ENCODE data around the gene PEX7. TPM values are rescaled to one million over a fixed set of nuclear protein-coding genes. Genes with fewer than 3 reads are reported as not detected.
"Not testable (repeated sequence)": the region's sequence is repeated elsewhere in the genome, so short reads cannot be mapped to it uniquely, and the experiment has no call there.

PEX7 gene
- total and polyA plus RNA-seq, 12 donors, result 2.9 to 20.6 (median 15.5) TPM

DNA sequence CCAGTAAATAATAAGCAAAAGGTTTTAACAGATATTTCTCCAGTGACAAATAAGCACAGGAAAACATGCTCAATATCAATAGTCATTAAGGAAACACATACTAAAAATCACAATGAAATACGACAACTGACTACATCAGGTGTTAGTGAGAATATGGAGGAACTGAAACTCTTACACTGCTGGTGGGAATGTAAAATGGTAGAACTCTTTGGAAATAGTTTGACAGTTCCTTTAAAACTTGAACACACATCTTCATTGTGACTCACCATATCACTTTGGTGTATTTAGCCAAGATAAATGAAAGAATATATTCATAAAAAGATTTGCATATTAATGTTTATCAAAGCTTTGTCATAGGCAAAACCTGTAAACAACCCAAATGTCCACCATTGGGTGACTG is 18.8 kb upstream of the PEX7 start:
- Histone ChIP-seq H3K9me3 (no peaks in the 10 kb centered on the region), H3K27ac (no peak overlapping the region), H3K4me3 (no peak overlapping the region), H3K4me1 (no peaks in the 10 kb centered on the region), H3K27me3 (no peaks in the 10 kb centered on the region), H3K36me3 (no peaks in the 10 kb centered on the region)
- ATAC-seq (no peak), DNase-seq (no peak)
- 87% methylated on average over 1 of the region's 1 CpG for WGBS, 2 donors
- intact Hi-C loops (cut with DNase I), result no loop called here
- TF ChIP-seq, protein P1, sequence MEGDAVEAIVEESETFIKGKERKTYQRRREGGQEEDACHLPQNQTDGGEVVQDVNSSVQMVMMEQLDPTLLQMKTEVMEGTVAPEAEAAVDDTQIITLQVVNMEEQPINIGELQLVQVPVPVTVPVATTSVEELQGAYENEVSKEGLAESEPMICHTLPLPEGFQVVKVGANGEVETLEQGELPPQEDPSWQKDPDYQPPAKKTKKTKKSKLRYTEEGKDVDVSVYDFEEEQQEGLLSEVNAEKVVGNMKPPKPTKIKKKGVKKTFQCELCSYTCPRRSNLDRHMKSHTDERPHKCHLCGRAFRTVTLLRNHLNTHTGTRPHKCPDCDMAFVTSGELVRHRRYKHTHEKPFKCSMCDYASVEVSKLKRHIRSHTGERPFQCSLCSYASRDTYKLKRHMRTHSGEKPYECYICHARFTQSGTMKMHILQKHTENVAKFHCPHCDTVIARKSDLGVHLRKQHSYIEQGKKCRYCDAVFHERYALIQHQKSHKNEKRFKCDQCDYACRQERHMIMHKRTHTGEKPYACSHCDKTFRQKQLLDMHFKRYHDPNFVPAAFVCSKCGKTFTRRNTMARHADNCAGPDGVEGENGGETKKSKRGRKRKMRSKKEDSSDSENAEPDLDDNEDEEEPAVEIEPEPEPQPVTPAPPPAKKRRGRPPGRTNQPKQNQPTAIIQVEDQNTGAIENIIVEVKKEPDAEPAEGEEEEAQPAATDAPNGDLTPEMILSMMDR (IDR thresholded peaks at IDR 0.05), result no peak

DNA sequence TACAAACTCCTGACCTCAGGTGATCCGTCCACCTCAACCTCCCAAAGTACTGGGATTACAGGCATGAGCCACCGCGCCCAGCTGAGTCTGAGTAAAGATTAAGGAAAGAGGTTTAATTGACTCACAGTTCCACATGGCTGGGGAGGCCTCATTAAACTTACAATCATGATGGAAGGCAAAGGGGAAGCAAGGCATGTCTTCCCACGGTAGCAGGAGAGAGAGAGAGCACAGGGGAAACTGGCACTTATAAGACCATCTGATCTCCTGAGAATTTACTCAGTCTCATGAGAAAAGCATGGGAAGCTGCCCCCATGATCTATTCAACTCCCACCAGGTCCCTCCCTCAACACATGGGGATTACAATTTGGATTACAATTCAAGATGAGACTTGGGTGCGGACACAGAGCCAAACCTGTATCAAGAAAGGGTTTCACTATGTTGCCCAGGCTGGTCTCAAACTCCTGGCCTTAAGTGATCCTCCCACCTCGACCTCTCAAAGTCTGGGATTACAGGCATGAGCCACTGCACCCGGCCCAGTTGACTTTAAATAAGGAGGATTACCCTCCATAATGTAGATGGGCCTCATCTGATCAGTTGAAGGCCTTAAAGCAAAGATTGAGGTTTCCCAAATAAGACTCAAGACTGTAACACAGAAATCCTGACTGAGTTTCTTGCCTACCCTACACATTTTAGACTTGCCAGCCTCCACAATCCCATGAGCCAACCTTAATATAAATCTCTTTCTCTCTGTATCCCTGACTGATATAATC is 13.1 kb upstream of the PEX7 start:
- no peak overlapping the region for H3K27ac ChIP-seq
- H3K27me3 ChIP-seq, result no peaks in the 10 kb centered on the region
- DNase-seq, result no peak
- no peak overlapping the region for H3K4me3 ChIP-seq
- TF ChIP-seq, protein P1 (IDR thresholded peaks at IDR 0.05), result no peak
- H3K4me1 ChIP-seq, result peaks cover 0 to 9% (median 0%) of the 10 kb centered on the region in 9 donors
- no peaks in the 10 kb centered on the region for H3K36me3 ChIP-seq
- no peak for ATAC-seq
- WGBS, 2 donors, result 82 to 85% methylated on average over 7 of the region's 7 CpGs
- intact Hi-C loops (cut with DNase I), result no loop called here
- no peaks in the 10 kb centered on the region for H3K9me3 ChIP-seq

DNA sequence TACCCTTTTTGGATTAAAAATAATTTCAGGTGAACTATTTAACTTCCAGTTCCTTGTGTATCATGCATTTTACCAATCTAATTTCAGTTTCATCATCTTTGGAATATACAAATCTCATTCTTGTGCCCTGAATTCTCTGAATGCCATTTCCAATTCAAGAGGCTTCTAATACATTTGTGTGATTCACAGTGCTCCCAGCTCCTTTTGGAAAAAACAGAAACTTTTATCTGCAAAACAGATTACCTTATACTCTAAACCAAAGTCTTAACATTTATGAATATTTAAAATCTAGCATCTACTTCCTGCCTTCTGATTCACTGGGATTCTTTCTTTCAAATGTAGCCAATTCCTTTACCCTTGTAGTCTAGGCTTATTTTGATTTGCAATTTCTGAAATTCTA is 11.1 kb upstream of the PEX7 start:
- intact Hi-C loops (cut with DNase I), result no loop called here

DNA sequence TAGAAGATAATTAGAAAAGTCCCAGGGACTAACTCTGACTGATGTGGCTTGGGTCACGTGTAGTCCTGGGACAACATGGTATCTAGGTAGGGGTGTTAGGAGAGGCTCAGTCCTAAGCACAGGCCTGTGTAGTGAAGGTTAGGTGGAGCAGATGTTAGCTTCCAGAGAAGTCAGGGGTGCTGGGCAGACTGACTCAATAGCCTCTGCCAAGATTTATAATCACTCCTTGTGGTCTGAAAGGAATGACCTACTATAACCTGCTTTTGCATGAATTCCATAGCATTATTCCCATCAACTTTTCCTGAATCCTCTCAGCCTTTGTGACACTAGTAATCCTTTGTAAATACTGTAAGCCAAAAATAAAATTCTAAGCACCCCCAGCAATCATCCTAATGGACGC is 10.2 kb upstream of the PEX7 start:
- no peaks in the 10 kb centered on the region for H3K36me3 ChIP-seq
- ATAC-seq (no peak), DNase-seq (no peak)
- H3K9me3 ChIP-seq, result peaks cover 0 to 5% (median 0%) of the 10 kb centered on the region in 11 donors
- H3K4me3 ChIP-seq, result no peak overlapping the region
- no peak overlapping the region for H3K27ac ChIP-seq
- WGBS, 2 donors, result 68 to 79% methylated on average over 2 of the region's 2 CpGs
- peaks cover 0 to 9% (median 0%) of the 10 kb centered on the region in 9 donors for H3K4me1 ChIP-seq
- TF ChIP-seq, protein P1 (IDR thresholded peaks at IDR 0.05), result no peak
- intact Hi-C loops (cut with DNase I), result no loop called here
- H3K27me3 ChIP-seq, result no peaks in the 10 kb centered on the region

More for the DNA sequence above, 11.1 kb upstream of the PEX7 start:
- TF ChIP-seq, protein P1 (IDR thresholded peaks at IDR 0.05), result no peak
- H3K4me3 ChIP-seq, result no peak overlapping the region
- H3K36me3 ChIP-seq, result no peaks in the 10 kb centered on the region
- peaks cover 0 to 5% (median 0%) of the 10 kb centered on the region in 11 donors for H3K9me3 ChIP-seq
- H3K4me1 ChIP-seq, result peaks cover 0 to 9% (median 0%) of the 10 kb centered on the region in 9 donors
- no peak for ATAC-seq
- no peak for DNase-seq
- no peak overlapping the region for H3K27ac ChIP-seq
- H3K27me3 ChIP-seq, result no peaks in the 10 kb centered on the region

DNA sequence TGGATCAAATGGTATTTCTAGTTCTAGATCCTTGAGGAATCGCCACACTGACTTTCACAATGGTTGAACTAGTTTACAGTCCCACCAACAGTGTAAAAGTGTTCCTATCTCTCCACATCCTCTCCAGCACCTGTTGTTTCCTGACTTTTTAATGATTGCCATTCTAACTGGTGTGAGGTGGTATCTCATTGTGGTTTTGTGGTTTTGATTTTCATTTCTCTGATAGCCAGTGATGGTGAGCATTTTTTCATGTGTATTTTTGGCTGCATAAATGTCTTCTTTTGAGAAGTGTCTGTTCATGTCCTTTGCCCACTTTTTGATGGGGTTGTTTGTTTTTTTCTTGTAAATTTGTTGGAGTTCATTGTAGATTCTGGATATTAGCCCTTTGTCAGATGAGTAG is 6.8 kb upstream of the PEX7 start:
- DNase-seq; H3K36me3 ChIP-seq; H3K9me3 ChIP-seq; H3K4me3 ChIP-seq; ATAC-seq; intact Hi-C loops (cut with DNase I); H3K27me3 ChIP-seq; H3K27ac ChIP-seq: not testable (repeated sequence)
- WGBS, 2 donors, result 88 to 95% methylated on average over 1 of the region's 1 CpG
- H3K4me1 ChIP-seq, result peaks cover 0 to 12% (median 4%) of the 10 kb centered on the region in 9 donors

Data from heart right ventricle (tissue), 16 donors.